ENCODE results near the gene FBXO39.

GRCh38 chr17:6779411-6779810 lies 3.4 kb downstream of the FBXO39 start:
- TF ChIP-seq EP300 (IDR thresholded peaks at IDR 0.05) = no peak
- TF ChIP-seq POLR2AphosphoS5 (IDR thresholded peaks at IDR 0.05) = no peak
- no peak for TF ChIP-seq CTCF (IDR thresholded peaks at IDR 0.05)
- TF ChIP-seq POLR2A (IDR thresholded peaks at IDR 0.05) = no peak

All from stomach (tissue), 4 donors.